HUES64 (cell line): ENCODE data around the gene TGM5. TPM values are rescaled to one million over a fixed set of nuclear protein-coding genes. Genes with fewer than 3 reads are reported as not detected.
"Not testable (repeated sequence)": the region's sequence is repeated elsewhere in the genome, so short reads cannot be mapped to it uniquely, and the experiment has no call there.

Source experiments
- H3K27ac ChIP-seq: 2 replicates; pipeline ENCODE4 v1.7.0; 2013; ENCODE audit warnings: low read depth, low read length, inconsistent platforms
- H3K27me3 ChIP-seq: 2 replicates; pipeline ENCODE4 v1.6.1; 2013; ENCODE audit warnings: mild to moderate bottlenecking, low read length; ENCODE audit not compliant: insufficient read depth
- H3K36me3 ChIP-seq: 2 replicates; pipeline ENCODE4 v1.6.1; 2013; ENCODE audit warnings: mild to moderate bottlenecking, low read length; ENCODE audit not compliant: insufficient read depth
- H3K4me1 ChIP-seq: 2 replicates; pipeline ENCODE4 v1.6.1; 2013; ENCODE audit warnings: mild to moderate bottlenecking, low read length, moderate library complexity; ENCODE audit not compliant: insufficient read depth
- H3K4me3 ChIP-seq: 2 replicates; pipeline ENCODE4 v1.5.1; 2013; ENCODE audit warnings: mild to moderate bottlenecking, low read length, moderate library complexity
- H3K9ac ChIP-seq: 2 replicates; pipeline ENCODE4 v1.6.1; 2013; ENCODE audit warnings: mild to moderate bottlenecking, low read depth, low read length
- H3K9me3 ChIP-seq: 2 replicates; pipeline ENCODE4 v1.6.1; 2013; ENCODE audit warnings: low read depth, low read length; ENCODE audit not compliant: insufficient read depth
- WGBS: fragments of 150-250, 120-280 bp; methylation state at CpG from one replicate; pipeline ENCODE4 v1.1.7; 2013; ENCODE audit warnings: missing lambda C conversion rate; 5-methylcytosine and 5-hydroxymethylcytosine counted together
- polyA plus RNA-seq, 2 experiments: library from polyadenylated mRNA; stranded (reverse); fragments of 50-300 nt; gene quantifications; one replicate each; pipeline ENCODE4 v1.2.3, GENCODE V29; 2013

Gene TGM5, protein sequence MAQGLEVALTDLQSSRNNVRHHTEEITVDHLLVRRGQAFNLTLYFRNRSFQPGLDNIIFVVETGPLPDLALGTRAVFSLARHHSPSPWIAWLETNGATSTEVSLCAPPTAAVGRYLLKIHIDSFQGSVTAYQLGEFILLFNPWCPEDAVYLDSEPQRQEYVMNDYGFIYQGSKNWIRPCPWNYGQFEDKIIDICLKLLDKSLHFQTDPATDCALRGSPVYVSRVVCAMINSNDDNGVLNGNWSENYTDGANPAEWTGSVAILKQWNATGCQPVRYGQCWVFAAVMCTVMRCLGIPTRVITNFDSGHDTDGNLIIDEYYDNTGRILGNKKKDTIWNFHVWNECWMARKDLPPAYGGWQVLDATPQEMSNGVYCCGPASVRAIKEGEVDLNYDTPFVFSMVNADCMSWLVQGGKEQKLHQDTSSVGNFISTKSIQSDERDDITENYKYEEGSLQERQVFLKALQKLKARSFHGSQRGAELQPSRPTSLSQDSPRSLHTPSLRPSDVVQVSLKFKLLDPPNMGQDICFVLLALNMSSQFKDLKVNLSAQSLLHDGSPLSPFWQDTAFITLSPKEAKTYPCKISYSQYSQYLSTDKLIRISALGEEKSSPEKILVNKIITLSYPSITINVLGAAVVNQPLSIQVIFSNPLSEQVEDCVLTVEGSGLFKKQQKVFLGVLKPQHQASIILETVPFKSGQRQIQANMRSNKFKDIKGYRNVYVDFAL
- polyA plus RNA-seq (2013, experiment 1 of 2) = not detected
- not detected for polyA plus RNA-seq (2013, experiment 2 of 2)

DNA sequence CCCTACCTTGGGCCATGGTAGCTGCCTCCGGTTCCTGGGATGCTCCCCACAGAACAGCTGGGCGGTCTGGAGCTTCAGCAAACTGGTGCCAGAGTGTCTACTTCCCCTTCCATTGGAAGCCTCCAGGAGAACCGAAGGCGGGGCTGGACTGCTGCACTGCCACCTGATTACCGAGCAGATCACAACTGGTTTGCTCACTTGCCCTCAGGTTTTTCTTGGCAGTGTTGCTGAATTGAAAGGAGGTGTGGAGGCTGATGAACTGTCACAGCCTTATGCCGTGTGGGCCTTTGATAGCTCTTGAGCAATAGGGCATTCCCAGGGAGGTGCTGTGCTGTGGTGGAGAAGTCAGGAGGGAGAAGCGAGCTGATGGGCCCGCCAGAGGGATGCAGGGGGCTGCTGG, at the start of gene TGM5:
TSS of gene TGM5 (minus strand) at position 95 of the 400 bp plus-strand sequence. CDS start at position 16, 79 bp downstream.
- Histone ChIP-seq H3K9ac (no peak within 1 kb of the TSS), H3K27ac (no peak within 1 kb of the TSS), H3K4me3 (no peak within 1 kb of the TSS), H3K36me3 (no peaks in the 10 kb centered on the region), H3K27me3 (peaks cover 8% of the 10 kb centered on the region; the same call in 1 of the 2 replicates), H3K9me3 (no peaks in the 10 kb centered on the region), H3K4me1 (no peaks in the 10 kb centered on the region)
- 85% methylated on average over 8 of the region's 8 CpGs for WGBS

DNA sequence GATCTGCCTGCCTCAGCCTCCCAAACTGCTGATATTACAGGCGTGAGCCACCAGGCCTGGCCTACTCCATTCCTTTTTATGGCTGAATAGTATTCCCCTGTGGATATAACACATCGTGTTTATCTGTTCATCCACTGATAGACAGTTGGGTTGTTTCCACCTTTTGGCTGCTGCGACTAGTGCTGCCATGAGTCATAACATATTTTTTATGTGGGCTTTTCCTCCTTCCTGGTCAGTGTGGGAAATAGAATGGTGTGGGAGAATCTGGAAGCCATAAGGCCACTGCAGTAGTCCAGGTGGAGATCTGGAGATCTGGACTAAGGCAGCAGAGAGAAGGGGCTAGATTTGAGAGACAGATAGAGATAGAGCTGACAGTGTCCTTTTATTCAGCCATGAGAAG, 47.4 kb upstream of the TGM5 start:
- no peak overlapping the region for H3K27ac ChIP-seq
- no peak overlapping the region for H3K9ac ChIP-seq
- H3K4me3 ChIP-seq = no peak overlapping the region
- no peaks in the 10 kb centered on the region for H3K9me3 ChIP-seq
- WGBS = 93% methylated on average over 3 of the region's 3 CpGs
- no peaks in the 10 kb centered on the region for H3K36me3 ChIP-seq
- no peaks in the 10 kb centered on the region for H3K4me1 ChIP-seq
- H3K27me3 ChIP-seq = peaks cover 6% of the 10 kb centered on the region; the same call in 1 of the 2 replicates

DNA sequence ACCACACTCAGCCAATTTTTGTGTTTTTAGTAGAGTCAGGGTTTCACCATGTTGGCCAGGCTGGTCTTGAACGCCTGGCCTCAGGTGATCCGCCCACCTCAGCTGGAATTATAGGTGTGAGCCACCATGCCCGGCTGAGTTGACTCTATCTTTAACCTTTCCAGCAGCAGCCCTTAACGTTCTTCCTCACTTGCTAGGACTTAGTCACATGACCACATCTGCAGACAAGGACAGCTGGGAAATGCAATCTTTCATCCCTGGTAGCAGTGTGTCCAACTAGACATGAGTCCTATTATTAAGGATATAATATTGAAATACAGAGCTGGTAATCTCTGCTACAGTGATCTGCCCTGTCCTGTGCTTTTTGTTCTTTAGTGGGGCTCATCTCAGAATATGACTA, 45.6 kb upstream of the TGM5 start:
- no peaks in the 10 kb centered on the region for H3K9me3 ChIP-seq
- H3K9ac ChIP-seq = no peak overlapping the region
- WGBS = 80% methylated on average over 4 of the region's 4 CpGs
- H3K4me3 ChIP-seq = no peak overlapping the region
- peaks cover 6% of the 10 kb centered on the region; the same call in 1 of the 2 replicates for H3K27me3 ChIP-seq
- H3K4me1 ChIP-seq = no peaks in the 10 kb centered on the region
- no peak overlapping the region for H3K27ac ChIP-seq
- no peaks in the 10 kb centered on the region for H3K36me3 ChIP-seq

DNA sequence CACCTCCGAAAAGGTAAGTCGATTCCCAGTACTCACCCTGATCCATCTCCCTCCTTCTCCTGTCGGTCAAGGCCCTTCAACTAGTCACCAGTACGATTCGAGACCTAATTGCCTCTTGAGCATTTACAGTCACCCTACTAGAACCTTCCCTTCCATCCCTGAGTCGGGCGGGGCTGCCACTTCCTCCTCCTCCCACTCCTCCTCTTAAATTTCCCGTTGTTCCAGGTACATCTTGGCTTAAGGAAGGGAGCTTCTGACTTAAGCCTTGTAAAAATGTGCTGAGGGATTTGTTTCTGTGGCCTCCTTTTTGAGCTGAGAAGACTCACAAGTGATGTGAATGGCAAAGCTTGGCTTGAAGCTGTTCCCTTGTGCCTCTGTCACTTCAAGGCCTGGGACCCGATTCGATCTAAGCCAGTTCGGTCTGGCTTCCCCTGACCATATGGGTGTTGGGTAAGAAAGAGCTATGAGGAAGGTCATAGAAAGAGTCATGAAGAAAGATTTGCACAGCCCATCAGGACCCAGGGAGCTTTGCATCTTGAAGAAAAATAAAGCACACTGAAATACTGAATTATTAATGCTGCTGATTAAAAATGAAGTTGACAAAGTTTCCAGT, 35.6 kb upstream of the TGM5 start, which contains the start of gene TGM7:
TSS of gene TGM7 (minus strand) at position 51 of the 613 bp plus-strand sequence.
- H3K36me3 ChIP-seq = no peaks in the 10 kb centered on the region
- no peaks in the 10 kb centered on the region for H3K9me3 ChIP-seq
- H3K4me3 ChIP-seq = no peak within 1 kb of the TSS
- H3K27me3 ChIP-seq = peaks cover 4% of the 10 kb centered on the region; the same call in 1 of the 2 replicates
- peaks cover 8% of the 10 kb centered on the region; the same call in 1 of the 2 replicates for H3K4me1 ChIP-seq
- no peak within 1 kb of the TSS for H3K9ac ChIP-seq
- H3K27ac ChIP-seq = no peak within 1 kb of the TSS
- WGBS = 90% methylated on average over 11 of the region's 11 CpGs

DNA sequence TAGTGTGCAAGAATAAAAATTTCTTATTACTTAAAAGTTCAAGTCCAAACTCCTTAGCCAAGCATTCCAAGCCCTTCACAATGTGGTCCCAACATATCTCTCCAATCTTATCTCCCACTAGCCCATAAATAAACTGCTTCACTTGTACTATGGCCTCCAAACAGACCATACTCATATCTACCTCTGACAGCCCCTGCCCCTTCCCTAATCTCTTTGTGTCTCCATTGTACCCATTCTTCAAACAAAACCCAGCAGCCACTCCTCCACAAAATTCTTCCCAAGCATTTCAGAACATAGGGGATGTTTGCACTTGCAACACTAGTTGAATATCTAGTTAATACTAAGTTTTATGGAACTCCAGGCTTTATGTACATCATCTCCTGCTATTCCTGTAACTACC, 33.2 kb upstream of the TGM5 start:
- Histone ChIP-seq H3K9ac (no peak overlapping the region), H3K27me3 (no peaks in the 10 kb centered on the region), H3K36me3 (no peaks in the 10 kb centered on the region), H3K9me3 (no peaks in the 10 kb centered on the region), H3K4me1 (peaks cover 8% of the 10 kb centered on the region; the same call in 1 of the 2 replicates), H3K4me3 (no peak overlapping the region), H3K27ac (no peak overlapping the region)

DNA sequence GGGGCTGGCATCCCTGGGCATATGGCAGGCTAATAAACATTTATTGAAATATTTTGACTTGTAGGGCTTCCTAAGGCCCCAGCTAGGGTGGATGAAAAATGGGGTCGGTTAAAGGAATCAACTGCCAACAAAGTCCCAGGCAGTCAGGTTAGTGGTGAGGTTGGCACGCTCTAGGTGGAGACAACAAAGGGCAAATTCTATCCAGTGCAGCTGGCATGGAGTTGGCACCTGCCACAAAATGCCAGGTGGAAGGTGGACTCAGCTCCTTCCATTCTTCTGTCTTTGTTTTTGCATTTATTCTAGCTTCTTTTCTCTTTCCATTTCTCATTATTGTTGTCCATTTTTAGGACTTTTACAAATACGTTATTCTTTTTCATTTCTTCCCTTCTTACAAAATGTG, 32.7 kb upstream of the TGM5 start:
- H3K27ac ChIP-seq = no peak overlapping the region
- no peaks in the 10 kb centered on the region for H3K9me3 ChIP-seq
- H3K27me3 ChIP-seq = no peaks in the 10 kb centered on the region
- H3K4me3 ChIP-seq = no peak overlapping the region
- peaks cover 8% of the 10 kb centered on the region; the same call in 1 of the 2 replicates for H3K4me1 ChIP-seq
- 91% methylated on average over 2 of the region's 3 CpGs for whole genome bisulfite sequencing
- H3K36me3 ChIP-seq = no peaks in the 10 kb centered on the region
- no peak overlapping the region for H3K9ac ChIP-seq

DNA sequence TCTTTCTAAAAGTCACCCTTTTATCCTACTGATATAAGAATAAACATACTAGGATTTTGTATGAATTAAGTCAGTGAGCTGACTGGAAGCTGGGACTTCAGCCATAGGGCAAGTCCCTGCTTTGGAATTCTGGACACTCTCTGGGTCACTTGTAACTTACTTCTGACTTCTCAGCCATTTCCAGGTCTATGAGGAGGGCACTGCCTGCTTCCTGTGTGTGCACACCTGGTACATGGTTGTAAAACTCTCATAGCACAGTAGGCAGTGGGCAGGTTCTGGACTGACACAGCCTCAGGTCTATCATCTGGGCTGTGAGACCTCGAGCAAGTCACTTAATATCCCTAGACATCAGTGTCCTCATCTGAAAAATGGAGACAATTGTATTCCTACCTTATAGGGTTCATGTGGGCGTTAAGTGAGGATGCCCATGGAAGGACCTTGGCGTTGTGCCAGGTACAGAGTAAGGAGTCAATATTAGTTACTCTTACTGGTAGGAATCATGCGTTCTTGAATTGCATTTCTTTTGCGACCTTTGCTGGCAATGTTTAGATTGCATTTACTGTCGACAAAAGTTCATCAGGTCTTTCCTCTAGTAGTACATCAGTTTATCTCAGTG, 27.5 kb upstream of the TGM5 start:
- Histone ChIP-seq H3K36me3 (no peaks in the 10 kb centered on the region), H3K4me1 (peaks cover 13% of the 10 kb centered on the region; the same call in 1 of the 2 replicates), H3K27me3 (peaks cover 15% of the 10 kb centered on the region), H3K9me3 (no peaks in the 10 kb centered on the region), H3K4me3 (no peak overlapping the region), H3K27ac (no peak overlapping the region), H3K9ac (no peak overlapping the region)
- WGBS = 92% methylated on average over 6 of the region's 6 CpGs

DNA sequence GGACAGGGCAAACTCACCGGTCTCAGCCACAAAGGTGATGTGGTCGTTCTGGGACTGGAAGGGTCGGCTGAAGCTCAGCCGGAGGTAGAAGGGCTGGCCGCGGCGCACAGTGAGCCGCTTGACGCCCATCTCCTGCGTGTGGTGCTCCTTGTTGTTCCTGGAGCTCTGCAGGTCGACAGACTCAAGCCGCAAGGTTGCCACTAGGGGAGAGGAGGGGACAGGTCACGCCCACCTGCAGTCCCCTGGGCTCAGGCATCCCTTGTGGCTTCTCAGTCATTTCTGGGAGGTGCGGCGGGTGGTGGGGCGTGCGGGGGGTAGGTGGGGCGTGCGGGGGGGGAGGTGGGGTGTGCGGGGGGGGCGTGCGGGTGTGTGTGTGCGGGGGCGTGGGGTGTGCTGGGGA, 26.7 kb upstream of the TGM5 start:
- WGBS = 9% methylated on average over 12 of the region's 24 CpGs
- Histone ChIP-seq H3K9me3 (no peaks in the 10 kb centered on the region), H3K4me3 (peak overlapping the region; percentile 41), H3K27ac (no peak overlapping the region), H3K27me3 (peaks cover 15% of the 10 kb centered on the region), H3K36me3 (no peaks in the 10 kb centered on the region), H3K9ac (peak overlapping the region; percentile 41; the same call in 1 of the 2 replicates), H3K4me1 (peaks cover 13% of the 10 kb centered on the region; the same call in 1 of the 2 replicates)

DNA sequence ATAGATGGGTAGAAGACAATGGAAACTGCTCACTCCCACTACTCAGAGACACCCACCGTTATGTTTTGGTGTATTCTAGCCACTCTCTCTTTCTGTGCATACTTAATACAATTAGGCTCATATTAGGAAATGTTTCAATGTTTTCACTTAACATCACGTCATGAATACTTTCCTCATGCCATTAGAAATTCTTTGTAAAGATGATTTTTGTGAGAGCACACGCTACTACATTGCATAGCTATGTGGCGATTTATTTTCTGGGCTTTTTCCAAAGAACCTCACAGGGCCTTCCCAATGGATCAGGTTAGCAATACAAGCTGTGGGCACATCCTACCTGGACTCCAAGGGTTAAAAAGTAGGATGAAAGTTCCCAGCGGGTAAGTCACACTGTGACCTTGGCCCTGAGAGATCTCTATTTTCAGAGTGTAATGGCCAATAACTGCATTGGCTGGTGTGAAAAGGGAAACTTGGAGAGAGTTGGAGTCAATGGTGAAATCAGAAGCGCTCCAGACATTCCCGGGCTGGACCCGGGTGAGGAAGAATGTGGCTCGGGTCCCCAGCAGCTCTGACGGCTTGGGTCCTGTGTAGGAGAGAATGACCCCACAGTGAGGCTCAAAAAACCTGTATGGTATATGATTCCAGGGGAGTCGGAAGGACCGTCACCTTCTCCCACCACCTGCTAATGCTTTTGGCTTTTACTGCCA, 25.8 kb upstream of the TGM5 start:
- Histone ChIP-seq H3K9me3 (no peaks in the 10 kb centered on the region), H3K27me3 (peaks cover 18% of the 10 kb centered on the region), H3K27ac (no peak overlapping the region), H3K36me3 (no peaks in the 10 kb centered on the region), H3K4me1 (peaks cover 6% of the 10 kb centered on the region; the same call in 1 of the 2 replicates), H3K9ac (no peak overlapping the region), H3K4me3 (no peak overlapping the region)
- WGBS = 75% methylated on average over 9 of the region's 12 CpGs

DNA sequence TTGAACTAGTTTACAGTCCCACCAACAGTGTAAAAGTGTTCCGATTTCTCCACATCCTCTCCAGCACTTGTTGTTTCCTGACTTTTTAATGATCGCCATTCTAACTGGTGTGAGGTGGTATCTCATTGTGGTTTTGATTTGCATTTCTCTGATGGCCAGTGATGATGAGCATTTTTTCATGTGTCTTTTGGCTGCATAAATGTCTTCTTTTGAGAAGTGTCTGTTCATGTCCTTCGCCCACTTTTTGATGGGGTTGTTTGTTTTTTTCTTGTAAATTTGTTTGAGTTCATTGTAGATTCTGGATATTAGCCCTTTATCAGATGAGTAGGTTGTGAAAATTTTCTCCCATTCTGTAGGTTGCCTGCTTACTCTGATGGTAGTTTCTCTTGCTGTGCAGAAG, 22.9 kb upstream of the TGM5 start:
- no CpG with 5 or more reads among the region's 3 CpGs for WGBS
- H3K9ac ChIP-seq, H3K4me1 ChIP-seq, H3K9me3 ChIP-seq, H3K4me3 ChIP-seq, H3K36me3 ChIP-seq, H3K27ac ChIP-seq: not testable (repeated sequence)
- H3K27me3 ChIP-seq = peaks cover 19% of the 10 kb centered on the region
